Hematopoietic multipotent progenitor cell treated with erythropoietin and hydrocortisone succinate and interleukin-3 and kit ligand, for 15 days (in vitro differentiated cells): ENCODE results near the gene UGT1A9.

ENCODE experiments used
- DNase-seq: peaks from one replicate; pipeline ENCODE4 v3.0.0-alpha.2; 2015; ENCODE audit warnings: low spot score

UGT1A9 gene

DNA sequence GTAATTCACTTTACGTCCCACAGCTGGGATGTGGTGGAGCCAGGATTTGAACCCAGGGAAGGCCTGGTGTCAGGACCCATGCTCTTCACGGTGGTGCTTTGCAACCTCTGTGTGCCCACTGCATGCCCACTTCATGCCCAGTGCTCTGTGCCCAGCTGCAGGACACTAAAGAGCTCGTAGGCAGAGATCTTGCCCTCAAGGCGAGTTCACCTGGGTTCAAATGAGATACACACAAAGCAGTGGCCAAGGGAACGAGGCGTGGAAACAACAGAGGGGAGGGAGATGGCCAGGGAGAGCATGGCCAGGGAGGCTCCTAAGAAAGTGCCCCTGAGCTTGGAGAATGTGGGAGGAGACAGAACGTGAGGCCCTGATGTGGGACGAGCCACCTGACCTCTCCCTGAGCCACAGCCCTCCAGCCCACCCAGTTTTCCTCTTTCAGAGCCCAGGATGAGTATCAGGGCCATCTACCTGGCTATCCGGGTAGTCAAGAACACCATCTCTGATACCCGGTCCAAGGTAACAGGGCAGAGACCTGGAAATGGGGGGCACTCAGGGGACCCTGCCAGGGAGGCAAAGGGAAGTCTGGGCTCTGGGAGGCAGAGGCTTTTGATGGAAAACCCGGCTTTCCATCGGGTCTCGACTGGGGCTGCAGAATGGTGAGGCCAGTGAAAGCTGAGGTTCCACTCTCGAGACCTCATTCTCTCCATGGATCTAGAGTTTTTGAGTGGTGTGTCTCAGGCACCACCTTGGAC is 126.8 kb downstream of the UGT1A9 start:
- no peak for DNase-seq

DNA sequence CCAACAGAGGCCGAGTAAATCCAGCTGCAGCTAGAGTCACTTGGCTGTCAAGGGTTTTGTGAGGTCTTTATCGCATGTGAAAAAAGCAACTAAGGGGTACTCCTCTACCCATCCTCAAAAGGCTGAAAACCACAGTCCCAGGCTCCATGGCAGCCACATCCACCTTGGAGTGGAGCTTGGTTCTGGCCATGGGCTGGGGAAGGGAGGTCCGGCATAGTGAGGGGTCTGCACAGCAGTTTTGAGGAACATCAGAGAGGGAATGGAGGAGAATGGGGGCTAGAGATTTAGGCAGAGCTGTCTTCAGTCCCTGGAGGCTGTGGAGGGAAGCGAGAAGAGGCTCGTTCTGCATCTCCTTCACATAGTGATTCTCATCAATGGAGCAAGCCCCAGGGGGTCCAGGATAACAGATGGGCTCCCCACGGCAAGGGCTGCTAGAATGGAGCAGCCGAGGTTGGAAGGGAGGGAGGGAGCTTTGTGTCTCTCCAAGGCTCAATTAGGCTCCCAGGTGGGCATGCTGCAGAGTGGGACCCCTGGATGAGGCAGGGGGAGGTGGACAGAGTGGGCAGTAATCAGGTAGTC is 127.5 kb downstream of the UGT1A9 start:
- DNase-seq, result no peak

DNA sequence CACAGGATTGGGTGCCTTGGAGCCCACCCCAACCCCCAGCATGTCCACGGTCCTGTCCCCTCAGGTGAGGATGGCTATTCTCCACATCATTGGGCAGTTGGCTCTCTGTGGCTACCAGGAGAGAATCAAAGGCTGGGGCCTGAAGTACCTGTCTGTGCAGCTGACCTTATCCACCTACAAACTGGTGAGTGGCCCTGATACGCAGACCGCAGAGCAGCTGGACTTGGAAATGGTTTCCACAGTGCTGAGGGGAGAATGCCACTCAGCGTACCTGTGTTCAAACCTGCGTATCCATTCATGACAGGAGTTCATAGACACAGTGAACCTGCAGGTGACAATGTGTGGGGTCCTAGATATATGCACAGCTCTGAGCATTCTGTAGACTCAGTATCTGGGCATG is 128.0 kb downstream of the UGT1A9 start:
- no peak for DNase-seq

DNA sequence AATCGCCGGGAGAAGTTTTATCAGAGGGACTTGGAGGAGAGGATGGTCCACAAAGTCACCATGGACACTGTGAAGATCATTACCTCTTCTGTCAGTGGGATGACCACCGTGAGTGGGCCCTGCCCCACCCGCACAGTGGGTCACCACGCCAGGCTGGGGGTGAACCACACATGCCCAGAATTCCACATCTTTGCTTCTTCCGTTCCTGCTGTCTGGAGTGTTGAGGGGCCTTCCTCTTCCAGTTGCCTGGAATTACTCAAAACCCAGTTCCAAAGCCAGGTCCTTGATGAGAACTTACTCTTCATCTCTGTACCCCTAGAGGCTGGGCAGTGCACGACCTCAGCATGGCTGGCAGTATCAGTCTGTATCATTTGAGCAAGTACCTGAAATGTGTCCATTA is 128.5 kb downstream of the UGT1A9 start:
- DNase-seq, result no peak

DNA sequence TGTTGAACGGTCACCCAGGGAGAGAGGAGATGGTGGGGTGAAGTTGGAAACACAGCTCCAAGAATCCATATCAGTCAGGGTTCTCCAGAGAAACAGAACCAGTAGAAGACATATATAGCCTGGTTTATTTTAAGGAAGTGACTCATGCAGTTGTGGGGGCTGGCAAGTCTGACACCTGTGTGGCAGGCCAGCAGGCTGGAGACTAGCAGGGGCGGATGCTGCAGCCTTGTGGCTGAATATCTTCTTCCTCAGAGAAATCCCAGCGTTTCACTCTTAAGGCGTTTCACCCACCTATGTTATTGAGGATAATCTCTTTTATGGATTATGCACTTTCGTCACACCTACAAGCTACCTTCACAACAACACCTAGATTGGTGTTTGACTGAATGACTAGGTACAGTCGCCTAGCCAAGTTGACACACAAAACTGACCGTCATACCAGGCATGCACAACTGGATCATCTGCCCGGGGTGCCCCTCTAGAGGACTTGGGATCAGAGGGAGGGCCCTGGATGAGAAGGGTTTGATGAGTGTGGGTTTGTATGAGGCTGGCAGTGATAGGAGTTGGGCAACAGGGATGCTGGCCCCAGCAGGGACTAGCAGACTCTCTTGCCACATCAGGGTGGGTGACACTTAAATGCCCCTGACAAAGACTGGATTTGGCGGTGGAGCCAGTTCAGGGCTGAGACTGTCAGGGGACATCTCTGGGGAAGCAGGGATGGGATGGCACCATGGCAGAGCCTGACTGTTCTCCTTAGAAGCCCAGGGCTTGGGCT is 129.8 kb downstream of the UGT1A9 start:
- no peak for DNase-seq

DNA sequence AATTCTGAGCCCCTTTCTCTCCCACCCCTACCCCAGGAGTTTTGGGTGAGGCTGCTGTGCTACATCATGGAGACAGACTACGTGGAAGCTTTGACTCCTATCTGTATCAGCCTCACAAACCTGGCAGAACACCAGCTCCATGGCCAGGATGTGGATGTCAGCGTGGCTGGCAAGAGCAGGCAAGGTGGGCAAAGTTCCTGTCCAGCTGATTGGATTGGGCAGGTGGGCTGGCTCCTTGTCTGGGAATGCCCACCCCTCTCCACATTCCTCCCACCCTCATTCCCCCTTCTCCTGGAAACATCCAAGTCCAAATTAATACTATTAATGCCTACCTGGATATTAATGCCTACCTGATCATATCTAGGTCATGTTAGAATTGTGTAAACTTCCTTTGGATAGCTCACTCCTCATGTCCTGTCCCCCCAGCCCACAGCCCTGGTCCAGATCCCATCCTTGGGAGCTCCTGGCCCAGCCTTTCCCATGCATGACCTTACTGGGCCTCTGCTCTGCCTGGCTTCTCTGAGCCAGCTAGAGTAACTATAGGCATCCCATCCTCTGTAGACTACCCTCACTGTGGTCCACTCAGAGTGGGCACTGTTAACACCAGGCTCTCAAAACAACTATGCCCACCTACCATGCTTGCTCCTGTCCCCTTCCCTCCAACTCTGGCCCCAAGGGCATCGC is 130.6 kb downstream of the UGT1A9 start:
- no peak for DNase-seq

DNA sequence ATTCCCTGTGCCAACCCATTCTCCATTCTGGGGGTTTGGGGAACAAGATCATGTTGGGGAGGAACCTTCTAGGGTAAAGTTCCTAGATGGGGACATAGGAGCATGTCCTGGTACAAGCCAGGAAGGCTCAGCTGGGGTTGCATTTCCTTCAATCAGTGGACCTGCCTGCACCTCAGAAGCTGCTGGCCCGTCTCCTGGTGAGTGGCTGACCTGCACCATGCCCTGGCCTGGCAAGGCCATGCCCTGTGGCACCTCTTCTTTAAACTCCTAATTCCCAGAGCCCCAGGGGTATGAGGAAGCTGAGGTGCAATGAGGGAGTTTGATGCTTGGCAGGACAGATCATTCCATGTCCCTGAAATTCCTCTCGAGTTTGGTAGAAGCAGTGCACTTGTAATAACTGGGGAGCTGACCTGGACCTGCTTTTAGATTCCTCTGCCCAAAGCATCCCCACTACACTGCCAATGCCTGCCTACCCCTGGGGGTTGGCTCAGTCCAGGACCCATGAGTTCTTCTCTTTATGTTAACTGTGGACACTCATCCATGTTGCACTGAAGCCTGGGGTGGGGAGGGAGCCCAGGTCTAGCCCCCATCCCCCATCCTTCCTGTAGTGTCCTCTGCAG is 131.7 kb downstream of the UGT1A9 start:
- no peak for DNase-seq

DNA sequence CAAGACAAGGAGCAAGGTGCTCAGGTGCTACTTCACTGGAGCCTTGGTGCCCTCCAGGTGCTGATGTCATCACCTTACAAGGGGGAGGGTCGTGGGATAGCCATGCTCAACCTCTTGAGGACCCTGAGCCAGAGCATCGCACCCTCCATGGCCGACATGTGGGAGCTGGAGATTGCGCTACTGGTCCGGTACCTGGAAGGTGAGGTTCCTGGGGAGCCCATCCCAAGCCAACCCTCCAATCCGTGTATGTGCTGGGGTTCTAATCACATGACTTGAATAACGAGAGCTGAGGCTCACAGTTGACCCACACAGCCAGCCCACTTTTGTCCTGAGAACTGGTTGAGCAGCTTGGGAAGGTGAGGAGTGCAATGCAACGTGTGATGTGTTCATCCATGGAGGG is 132.3 kb downstream of the UGT1A9 start:
- no peak for DNase-seq

DNA sequence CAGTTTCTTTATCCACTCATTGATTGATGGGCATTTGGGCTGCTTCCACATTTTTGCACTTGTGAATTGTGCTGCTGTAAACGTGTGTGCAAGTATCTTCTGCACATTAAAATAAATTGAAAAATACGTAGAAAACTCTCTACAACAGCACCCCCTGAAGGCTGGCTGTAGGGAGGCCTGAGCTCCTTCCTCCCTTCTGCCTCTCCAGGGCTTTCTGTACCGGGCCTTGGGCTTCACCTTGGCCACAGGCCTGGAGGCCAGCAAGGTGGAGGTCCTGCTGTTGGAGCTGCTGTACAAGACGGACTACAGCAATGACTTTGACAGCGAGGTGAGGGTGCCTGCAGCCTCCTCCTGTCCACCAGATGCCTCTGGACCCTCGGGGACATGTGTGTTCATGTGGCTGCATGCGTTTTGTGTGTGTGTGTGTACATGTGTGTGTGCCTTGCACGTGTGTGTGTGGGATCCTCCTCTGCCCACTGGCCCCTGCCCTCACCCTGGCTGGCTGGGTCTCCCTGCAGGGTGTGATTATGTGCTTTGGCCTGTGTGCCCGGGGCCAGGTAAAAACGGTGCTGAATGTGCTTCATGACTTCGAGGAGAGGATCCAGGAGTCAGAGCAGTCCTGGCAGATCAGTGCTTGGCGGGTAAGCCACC is 135.6 kb downstream of the UGT1A9 start:
- DNase-seq, result no peak

DNA sequence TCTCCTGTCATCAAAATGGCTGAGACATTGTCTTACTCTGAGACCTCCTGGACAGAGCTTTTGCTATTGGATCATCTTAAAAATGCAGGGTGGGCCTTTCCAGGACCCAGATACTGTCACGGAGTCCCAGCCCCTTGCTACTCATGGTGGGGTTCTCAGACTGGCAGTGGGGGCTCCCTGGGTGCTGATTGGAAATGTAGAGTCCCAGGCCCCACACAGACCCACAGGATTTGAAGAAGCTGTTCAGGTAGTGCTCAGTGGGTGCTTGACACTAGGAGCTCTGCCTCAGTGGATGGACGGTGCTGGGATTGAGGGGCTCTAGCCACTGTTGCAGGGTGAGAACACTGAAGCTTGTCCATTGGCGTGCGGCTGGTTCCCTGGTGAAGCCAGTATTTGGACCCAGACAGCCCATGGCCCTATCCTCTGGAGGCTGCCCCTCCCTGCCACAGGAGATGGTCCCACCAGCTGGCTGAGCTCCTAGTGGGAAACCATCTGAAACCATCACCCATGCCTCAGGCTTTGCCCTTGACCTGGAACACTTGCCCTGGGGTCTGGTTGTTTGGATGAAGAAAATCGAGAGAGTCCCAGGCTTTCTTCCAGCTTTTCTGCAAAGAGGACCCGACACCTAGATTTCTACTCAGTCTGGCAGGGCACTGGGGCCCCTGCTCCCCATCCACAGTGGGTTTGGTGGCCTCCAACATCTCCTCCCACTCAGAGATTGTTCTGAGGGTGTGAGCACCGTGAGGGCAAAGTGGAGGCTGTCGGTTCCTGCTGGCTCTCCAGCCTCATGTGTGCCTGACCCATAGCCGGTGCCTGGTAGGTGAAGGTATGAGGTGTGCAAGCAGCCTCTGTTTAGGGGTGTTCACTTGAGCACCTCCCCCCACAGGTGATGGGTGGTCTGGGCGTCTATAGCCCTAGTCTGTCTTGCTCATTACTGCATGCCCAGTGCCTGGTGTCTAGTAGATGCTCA is 136.6 kb downstream of the UGT1A9 start:
- no peak for DNase-seq

DNA sequence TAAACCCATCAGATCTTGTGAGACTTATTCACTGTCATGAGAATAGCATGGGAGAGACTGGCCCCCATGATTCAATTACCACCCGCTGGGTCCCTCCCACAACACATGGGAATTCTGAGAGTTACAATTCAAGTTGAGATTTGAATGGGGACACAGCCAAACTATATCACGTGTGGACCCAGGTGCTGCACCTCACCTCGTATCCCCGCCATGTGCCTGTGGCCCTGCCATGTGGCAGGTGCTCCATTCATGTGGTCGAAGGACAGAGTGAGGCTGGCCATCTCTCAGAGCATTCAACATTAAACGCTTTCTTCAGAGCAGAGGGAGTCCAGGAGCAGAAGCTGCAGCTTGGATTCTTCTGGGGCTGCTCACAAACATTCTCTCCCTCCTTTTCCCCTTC is 138.7 kb downstream of the UGT1A9 start:
- DNase-seq, result no peak

DNA sequence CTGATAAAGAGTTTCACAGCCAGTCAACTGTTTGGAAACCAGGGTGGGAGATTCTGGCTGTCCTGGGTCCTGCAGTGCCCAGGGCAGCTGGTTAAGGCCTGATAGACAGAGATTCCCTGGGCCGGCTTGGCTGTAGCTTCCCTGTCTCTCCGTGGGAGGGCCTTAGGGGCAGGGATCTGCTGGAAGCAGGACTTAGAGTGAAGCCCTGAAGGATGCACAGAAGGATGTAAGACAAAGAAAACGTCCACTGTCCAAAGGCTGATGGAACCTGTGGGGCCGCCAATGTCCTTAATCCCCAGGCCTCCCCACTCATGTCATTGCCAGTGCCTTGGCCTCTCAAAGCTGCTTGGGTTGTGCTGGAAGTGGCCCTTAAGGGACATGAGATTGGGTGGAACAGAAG is 139.4 kb downstream of the UGT1A9 start:
- no peak for DNase-seq

DNA sequence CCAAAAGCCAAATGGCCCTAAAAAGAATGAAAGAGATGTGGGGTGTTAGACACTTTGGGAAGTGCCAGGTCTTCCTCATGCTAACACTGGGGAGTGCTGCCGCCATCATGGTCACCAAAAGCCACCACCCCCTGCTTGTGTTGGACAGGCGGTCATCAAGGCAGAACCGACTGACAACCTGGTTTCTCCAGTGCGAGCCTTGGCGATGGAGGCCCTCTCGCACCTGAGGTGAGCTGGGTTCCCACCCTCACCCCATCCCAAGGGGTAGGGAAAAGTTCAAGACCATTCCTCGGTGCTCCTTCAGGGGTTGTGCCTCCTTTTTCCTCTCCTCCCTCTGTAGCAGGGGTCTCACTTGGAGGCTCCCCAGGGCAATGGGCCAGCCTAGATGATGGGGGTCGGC is 140.0 kb downstream of the UGT1A9 start:
- DNase-seq, result no peak

DNA sequence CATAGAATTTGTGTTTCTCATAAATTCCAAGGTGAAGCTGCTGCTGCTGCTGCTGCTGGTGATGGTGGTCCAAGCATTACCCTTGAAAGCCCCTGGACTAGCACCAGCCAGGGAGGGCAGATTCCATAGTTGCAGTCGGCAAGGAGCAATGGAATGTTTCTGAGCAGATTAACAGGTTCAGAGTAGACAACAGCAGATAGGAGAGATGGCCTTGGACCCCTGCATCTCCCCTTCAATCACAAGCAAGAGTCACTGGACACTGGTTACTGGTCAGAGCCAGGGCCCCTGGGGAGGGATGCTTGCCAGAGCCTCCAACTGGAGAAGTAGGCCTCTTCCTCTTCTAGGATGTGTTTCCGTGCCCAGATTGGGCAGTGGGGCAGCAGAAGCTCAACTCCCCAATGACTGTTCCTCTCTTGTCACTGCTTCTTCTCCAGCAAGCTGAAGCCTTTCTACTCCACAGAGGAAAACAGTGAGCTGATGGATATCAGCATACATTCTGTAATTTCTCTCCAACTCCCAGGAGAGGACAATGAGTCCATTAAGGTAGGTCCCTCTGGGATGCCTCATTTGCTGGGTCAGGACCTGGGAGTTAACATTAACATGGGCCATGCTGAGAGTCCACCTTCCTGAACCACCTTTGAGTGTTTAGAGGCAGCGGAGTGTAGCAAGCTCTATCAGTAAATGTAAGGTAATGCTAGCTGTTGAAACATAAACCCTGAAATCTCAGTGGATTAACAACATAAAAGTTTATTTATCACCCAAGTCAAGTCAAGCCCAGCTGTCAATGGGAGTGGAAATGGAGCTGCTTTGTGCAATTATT is 141.7 kb downstream of the UGT1A9 start:
- no peak for DNase-seq

DNA sequence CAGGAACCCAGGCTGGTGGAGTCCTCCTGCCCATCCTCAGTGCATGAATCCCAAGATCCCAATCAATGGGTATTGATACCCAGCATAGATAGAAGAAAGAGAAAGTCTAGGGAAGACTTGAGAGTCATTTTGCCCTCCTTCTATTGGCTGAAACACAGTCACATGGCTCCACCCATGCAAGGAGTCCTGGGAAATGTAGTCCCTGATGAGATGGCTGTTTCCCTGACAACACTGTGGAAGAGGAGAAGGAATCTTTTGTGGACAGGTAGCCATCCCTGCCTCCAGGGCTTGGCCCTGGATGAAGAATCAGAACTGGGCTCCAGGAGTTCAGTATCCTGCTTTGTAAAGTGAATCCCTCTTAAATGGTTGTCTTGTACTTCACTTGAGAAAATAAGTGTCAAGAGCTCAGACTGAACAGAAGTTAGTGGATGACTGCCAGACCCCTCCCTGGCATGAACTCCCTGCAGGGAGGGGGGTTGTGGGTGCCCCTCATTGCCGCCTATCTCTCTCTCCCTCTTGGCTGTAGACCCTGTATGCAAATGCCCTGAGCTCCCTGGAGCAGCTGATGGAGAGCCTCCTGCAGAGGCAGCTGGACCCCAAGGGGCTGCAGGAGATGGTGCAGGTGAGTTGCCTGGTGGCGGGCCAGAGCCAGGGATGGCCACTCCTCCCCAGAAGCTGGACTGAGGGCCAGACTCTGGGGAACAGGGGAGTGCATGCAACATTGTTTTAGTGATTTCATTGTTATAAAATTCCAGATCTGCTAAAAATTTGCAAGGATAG is 142.5 kb downstream of the UGT1A9 start:
- DNase-seq, result no peak

DNA sequence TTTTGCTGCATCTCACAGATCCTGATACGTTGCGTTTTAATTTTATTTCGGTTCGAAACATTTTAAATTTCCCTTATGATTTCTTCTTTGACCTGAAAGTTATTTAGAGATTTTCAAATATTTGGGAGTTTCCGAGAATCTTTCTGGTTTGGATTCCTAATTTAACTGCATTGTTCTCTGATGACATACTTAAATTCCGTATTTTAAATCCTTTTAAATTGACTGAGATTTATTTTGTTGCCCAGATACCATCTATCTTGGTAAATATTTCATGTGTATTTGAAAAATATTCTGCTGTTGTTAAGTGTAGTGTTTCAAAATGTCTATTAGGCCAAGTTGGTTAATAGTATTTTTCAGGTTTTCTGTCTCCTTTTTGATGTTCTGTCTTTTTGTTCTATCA is 144.2 kb downstream of the UGT1A9 start:
- no peak for DNase-seq

DNA sequence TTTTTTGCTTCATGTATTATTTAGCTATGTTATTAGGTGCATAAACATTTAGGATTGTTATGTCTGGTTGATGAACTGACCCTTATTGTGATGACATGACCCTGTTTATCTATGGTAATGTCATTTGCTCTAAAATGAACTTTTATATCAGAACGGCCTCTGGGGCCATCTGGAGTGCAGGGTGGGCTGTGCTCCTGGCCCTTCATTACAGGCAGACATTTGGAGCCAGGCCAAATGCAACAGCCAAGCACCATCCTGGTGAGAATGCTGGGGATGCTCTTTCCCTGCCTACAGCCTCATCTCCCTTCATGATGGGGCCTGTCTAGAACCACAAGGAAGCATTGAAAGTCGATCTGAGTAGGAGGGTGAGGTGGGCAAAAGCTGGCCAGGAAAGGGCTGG is 144.6 kb downstream of the UGT1A9 start:
- no peak for DNase-seq

DNA sequence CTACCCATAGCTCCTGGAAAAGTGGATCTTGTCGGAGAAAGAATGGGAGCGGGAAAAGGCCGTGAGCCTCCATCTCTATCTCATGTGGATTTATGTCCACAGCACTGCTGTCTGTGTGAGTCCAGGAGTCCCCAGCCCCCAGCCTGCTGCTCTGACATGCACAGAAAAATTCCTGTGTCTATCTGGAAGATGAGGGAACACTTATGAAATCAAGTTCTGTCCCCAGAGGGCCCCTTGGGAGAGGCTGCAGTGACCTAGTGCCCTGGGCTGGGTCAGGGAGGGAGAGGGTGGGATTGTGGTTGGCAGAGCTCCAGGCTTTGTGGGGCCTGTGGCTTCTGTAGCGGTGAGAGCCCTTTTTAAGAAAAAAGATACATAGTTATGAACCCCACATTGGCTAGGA is 145.1 kb downstream of the UGT1A9 start:
- no peak for DNase-seq

DNA sequence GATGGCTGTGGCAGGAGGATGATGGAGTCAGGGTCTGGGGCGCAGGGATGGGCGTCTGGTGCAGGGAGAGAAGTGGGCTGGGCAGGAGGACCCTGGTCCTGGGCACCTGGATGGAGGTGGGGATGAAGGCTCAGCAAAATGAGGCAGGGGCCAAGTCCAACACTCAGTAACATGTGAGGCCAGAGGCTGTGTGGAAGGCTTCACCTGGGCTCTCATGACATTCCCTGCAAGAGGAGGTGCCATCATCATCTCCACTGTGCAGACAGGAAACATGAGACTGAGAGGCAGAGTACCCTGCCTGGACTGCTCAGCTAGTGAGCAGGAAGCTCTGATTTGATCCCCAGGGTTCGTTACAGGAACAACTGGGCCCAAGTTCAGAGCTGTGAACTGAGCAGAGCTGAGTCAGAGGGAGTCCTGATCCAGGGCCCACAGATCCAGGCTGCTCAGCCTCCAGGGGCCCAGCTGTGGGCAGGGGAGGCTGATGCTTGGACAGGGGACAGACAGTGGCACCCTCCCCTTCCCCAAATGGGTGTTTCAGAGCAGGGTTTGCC is 145.7 kb downstream of the UGT1A9 start:
- no peak for DNase-seq
